ENCODE results near the gene DCTN5. TPM values are rescaled to one million over a fixed set of nuclear protein-coding genes. Genes with fewer than 3 reads are reported as not detected.

Gene DCTN5
- total RNA-seq, 1 donor from 2014 or later: 88.9 TPM

DNA sequence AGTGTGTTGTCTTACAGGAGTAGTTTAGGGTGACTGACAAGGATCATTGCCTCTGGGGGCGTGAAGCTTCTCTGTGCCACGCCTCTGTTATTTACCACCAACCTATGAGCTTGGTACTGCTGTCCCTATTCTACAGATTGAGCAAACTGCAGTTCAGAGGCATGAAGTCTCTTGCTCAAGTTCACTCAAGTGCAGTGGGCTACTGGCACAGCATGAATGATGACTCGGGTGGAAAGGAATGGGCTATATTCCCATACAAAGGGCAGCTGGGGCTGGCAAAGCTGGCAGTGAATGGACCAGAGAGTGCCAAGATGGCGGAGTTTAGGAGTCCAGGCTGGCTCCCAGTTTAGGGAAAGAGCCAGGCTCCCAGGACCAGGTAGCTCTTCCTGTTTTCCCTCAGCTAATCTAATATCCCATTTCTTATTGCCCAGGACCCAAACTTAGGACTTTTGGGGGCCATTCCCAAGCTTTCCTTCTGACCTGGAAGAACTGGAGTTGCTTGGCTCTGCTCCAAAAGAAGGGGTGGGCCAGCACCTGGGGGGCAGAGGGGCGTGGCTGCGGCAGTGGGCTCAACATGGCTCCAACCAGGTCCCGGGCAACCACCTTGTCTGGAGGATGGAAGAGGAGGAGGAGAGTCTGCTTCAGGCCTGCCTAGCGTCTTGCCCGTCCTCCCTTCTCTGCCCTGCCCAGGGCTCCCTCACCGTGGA is 50.4 kb downstream of the DCTN5 start:
- peaks cover 9% of the 10 kb centered on the region for H3K4me1 Mint-ChIP-seq (ENCODE audit: low read depth)
- no peak overlapping the region for H3K27ac Mint-ChIP-seq

DNA sequence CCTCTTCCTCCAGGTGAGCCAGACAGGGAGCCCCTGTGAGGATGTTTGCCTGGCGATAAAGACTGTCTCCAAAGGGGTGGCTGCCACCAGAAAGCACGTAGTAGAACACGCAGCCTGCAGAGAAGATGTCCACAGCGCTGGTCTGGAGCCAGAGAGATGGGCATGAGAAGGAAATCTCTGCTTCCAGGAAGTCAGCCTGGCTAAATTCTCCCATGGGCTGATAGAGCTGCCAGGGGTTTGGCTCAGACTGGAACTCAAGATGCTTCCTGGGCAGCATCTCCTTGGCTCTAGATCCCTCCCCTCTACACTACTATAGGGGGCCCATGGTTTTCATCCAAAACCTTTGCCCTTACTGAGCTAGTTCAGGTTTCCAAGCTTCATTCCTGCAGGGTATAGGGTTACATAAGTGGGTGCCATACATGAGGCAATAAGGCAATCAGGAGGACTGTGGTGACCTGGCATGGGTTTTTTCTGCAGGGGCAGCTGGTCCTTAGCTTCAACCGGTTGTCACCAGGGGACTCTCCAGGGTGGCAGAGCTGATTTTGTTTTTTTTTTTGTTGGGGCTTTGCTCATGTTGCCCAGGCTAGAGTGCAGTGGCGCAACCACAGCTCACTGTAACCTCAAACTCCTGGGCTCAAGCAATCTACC is 51.0 kb downstream of the DCTN5 start:
- Mint-ChIP-seq H3K27ac (no peak overlapping the region), H3K9me3 (ENCODE audit: low read depth) (no peaks in the 10 kb centered on the region), H3K4me1 (ENCODE audit: low read depth) (peaks cover 9% of the 10 kb centered on the region), H3K4me3 (ENCODE audit: low read depth) (no peak overlapping the region), H3K36me3 (ENCODE audit: insufficient read depth) (peaks cover 9% of the 10 kb centered on the region), H3K27me3 (no peaks in the 10 kb centered on the region)
- TF ChIP-seq, protein P1, sequence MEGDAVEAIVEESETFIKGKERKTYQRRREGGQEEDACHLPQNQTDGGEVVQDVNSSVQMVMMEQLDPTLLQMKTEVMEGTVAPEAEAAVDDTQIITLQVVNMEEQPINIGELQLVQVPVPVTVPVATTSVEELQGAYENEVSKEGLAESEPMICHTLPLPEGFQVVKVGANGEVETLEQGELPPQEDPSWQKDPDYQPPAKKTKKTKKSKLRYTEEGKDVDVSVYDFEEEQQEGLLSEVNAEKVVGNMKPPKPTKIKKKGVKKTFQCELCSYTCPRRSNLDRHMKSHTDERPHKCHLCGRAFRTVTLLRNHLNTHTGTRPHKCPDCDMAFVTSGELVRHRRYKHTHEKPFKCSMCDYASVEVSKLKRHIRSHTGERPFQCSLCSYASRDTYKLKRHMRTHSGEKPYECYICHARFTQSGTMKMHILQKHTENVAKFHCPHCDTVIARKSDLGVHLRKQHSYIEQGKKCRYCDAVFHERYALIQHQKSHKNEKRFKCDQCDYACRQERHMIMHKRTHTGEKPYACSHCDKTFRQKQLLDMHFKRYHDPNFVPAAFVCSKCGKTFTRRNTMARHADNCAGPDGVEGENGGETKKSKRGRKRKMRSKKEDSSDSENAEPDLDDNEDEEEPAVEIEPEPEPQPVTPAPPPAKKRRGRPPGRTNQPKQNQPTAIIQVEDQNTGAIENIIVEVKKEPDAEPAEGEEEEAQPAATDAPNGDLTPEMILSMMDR (IDR thresholded peaks at IDR 0.05; ENCODE audit: unreplicated experiment): no peak
- no peak for DNase-seq (ENCODE audit: low spot score, unreplicated experiment)

More for the DNA sequence above, 50.4 kb downstream of the DCTN5 start:
- DNase-seq (ENCODE audit: low spot score, unreplicated experiment): no peak
- peaks cover 13% of the 10 kb centered on the region for H3K36me3 Mint-ChIP-seq (ENCODE audit: insufficient read depth)
- H3K4me3 Mint-ChIP-seq (ENCODE audit: low read depth): no peak overlapping the region
- TF ChIP-seq, protein P1 (IDR thresholded peaks at IDR 0.05; ENCODE audit: unreplicated experiment): no peak
- no peaks in the 10 kb centered on the region for H3K27me3 Mint-ChIP-seq
- no peaks in the 10 kb centered on the region for H3K9me3 Mint-ChIP-seq (ENCODE audit: low read depth)

DNA sequence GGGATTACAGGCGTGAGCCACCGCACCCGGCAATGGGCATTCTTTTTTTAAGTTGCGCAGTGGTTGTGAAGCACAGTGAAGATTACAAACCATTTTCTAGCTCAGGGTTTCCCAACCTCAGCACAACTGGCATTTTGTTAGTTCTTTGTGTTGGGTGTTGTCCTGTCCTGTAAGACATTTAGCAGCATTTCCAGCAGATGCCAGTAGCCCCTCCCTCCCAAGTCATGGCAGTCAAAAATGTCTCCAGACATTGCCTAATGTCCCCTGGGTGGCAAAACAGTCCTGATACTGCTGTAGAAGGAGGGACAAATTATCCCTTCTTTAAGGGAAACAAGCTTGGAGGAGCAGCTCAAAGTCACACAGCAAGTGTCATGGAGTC is 53.0 kb downstream of the DCTN5 start:
- TF ChIP-seq, protein P1 (IDR thresholded peaks at IDR 0.05; ENCODE audit: unreplicated experiment): no peak
- DNase-seq (ENCODE audit: low spot score, unreplicated experiment): no peak
- Mint-ChIP-seq H3K4me3 (ENCODE audit: low read depth) (peak overlapping the region; percentile 70), H3K9me3 (ENCODE audit: low read depth) (no peaks in the 10 kb centered on the region), H3K4me1 (ENCODE audit: low read depth) (peaks cover 9% of the 10 kb centered on the region), H3K36me3 (ENCODE audit: insufficient read depth) (peaks cover 5% of the 10 kb centered on the region), H3K27me3 (no peaks in the 10 kb centered on the region), H3K27ac (no peak overlapping the region)

DNA sequence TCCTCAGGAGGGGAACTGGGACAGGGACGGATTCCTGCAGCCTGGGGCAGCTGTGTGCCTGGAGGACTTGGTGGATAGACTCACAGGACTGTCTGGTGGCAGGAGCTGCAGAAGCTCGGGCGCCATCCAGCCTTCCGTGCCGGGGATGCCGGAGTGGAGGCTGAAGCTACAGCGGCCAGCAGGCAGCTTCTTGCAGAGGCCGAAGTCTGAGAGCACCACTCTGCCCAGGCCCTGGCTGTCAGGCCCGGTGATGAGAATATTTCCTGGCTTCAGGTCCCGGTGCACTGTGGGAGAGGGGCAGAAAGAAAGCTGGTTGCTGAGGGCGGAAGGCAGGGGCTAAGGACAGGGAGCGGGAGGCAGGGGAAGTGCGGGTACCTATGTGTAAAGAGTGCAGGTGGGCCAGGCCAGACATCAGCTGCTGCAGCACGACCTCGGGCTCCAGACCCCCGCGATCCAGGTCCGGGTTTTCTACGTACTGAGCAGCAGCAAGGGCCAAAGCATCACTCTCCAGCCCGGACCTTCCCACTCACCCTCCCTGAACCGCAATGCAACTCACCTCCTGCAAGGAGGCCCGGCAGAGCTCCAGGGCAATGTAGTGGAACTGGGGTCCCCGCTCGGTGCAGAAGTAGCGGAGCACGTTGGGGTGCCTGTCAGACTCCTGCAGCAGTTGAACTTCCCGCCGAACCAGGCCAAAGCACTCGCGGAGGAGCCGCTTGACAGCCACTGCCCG is 53.5 kb downstream of the DCTN5 start:
- H3K27ac Mint-ChIP-seq: no peak overlapping the region
- DNase-seq (ENCODE audit: low spot score, unreplicated experiment): peak; percentile 46

DNA sequence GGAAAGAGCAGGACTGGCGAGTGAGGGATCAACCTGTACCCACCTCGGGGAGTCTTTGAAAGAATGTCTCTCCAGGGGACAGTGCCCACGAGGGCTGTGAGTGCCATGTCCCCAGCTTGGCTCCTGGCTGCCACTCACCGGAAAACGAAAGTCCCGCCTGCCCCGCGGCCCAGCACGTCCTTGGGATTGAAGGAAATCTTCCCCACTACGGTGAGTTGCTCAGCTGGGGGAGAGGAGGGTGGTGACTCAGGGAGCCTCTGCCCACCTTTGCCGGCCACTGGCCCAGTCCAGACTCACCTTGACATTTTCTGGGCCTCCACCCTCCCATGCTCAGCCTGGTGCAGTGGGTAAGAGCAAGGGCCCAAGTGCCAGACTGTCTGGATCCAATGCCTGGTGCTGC is 54.5 kb downstream of the DCTN5 start:
- no peaks in the 10 kb centered on the region for H3K27me3 Mint-ChIP-seq
- H3K4me1 Mint-ChIP-seq (ENCODE audit: low read depth): peaks cover 9% of the 10 kb centered on the region
- no peak overlapping the region for H3K27ac Mint-ChIP-seq
- no peak overlapping the region for H3K4me3 Mint-ChIP-seq (ENCODE audit: low read depth)
- H3K36me3 Mint-ChIP-seq (ENCODE audit: insufficient read depth): no peaks in the 10 kb centered on the region
- H3K9me3 Mint-ChIP-seq (ENCODE audit: low read depth): no peaks in the 10 kb centered on the region
- no peak for DNase-seq (ENCODE audit: low spot score, unreplicated experiment)
- TF ChIP-seq, protein P1 (IDR thresholded peaks at IDR 0.05; ENCODE audit: unreplicated experiment): no peak

More for the DNA sequence above, 53.5 kb downstream of the DCTN5 start:
- H3K36me3 Mint-ChIP-seq (ENCODE audit: insufficient read depth): peaks cover 2% of the 10 kb centered on the region
- peaks cover 9% of the 10 kb centered on the region for H3K4me1 Mint-ChIP-seq (ENCODE audit: low read depth)
- TF ChIP-seq, protein P1 (IDR thresholded peaks at IDR 0.05; ENCODE audit: unreplicated experiment): no peak
- H3K9me3 Mint-ChIP-seq (ENCODE audit: low read depth): no peaks in the 10 kb centered on the region
- H3K27me3 Mint-ChIP-seq: no peaks in the 10 kb centered on the region
- peak overlapping the region; percentile 70 for H3K4me3 Mint-ChIP-seq (ENCODE audit: low read depth)
